KG1 (cell line): ENCODE results near the gene ELAVL2.

Experiments used
- DNase-seq: peaks from one replicate; lab custom pipeline; 2025; lab: John Stamatoyannopoulos, UW

Gene ELAVL2

DNA sequence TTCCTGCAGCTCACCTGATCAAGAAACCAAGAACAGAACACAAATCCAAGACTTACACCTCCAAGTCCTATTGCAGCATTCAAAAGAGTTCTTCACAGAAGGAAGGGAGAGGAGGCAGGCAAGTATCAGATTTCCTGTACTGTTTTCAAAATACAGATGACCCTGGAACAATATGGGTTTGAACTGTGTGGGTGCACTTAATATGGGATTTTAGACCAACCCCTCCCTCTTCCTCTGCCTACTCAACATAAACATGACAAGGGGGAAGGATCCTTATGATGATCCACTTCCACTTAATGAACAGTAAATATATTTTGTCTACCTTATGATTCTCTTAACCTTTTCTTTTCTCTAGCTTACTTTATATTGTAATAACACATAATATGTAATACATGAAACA, 104.6 kb downstream of the ELAVL2 start:
- no peak for DNase-seq

DNA sequence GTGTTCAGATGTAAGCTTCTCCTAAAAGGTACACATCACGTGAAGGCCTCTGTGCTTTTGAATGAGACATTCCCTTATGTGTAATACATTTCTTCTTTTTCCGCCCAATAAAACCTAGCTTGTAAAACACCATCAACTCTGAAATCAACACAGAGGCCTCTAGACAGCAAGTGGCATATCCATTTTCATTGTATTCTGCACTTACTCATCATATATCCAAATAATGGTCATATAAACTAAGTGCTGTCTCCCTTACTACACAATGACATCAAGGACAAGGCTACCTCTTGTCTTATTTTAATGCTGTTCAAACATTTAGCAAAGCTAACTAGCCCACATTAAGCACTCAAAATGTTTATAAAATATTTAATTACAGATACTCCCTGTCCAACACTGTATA, 108.5 kb downstream of the ELAVL2 start:
- no peak for DNase-seq

DNA sequence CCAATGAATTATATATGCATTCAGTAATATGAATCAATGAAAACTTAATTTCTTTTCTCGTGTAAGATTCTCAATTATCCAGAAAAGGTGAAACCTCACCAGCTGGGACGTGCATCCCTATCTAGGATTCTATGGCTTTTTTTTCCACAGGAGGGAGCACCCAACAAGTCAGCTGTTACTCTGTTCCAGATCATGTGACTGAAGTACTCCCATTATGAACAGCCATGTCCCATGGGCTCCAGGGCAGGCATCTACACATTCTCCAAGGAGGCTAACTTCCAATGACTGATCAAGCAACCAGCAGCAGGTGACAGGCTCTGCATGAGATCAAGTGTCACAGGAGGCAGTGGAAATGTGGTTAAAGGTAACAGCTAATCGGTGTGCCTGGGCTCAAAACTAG, 118.8 kb downstream of the ELAVL2 start:
- no peak for DNase-seq

DNA sequence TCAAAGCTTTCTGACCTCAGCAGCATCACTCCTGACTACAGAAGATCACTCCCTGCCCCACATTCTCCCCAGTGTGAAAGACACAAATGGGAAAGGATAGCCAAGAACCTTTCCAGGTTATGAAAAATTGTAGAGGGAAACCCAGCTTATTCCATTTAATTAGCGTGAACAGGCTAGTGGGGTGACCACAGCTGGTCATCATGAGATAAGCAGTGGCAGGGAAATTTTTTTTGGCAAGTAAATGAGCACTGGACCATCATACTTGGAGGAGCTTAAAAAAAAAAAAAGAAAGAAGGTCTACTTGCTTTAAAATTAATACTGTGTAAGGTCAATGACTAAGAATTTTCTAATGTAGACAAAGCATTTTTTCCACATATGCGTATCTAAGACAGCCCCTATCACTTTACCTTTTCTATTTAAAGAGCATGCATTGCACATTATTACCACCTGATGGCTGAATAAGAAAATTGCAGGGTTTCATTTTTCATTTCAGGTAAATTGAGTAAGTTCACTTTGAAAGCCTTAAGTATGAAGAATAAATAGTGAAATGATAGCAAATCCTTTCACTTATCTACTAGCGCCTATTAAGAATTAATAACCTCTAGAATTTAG, 123.6 kb downstream of the ELAVL2 start:
- DNase-seq = no peak

DNA sequence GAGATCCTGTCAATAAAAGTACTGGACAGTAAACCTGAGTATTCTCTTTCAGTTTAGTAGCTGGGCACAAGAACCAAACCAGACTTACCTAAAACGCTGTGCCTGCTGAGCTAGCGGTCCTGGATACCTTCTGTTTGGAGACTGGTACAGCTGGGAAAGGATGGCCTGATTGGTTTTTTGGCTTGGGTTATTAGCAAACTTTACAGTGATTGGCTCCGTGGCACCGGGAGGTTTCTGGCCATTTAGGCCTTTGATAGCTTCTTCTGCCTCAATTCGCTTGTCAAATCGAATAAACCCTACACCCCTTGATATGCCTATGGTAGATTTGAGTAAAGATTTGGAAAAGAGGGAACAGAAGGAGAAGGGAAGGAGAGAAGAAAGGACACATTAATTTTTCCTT, 124.7 kb downstream of the ELAVL2 start:
- DNase-seq = no peak

DNA sequence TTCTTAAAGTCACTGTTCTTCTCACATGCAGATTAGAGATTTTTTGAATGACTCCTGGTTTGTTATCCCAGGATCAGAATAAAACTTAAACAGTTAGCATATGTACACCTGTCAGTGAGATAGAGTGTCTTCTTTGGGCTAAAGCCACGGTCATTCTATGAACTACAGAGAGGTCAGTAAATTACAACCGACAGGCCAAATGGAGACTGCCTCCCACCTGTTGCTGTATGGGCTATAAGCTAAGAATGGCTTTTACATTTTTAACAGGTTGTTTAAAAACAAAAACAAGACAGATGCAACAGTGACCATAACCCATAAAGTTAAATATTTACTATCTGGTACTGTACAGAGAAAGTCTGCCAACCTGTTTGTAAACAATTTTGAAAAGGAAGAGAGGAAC, 125.7 kb downstream of the ELAVL2 start:
- DNase-seq = no peak

DNA sequence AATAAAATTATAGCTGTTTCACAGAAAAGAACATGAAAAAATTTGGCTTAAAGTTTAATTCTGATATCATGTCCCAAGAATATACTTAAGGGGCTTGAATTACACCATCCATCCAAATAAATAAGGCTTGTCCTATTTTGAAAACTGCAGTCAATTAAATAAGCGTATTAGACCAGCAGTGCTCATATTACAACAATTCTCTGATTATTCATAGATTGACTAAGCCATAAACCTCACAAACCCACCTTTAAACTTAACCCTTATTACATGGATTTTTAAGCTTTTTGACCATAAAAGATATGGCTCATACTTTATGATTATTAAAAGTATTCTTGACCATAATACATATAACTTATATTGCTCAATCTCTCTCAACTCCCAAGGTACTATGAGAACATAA, 127.9 kb downstream of the ELAVL2 start:
- DNase-seq = no peak

DNA sequence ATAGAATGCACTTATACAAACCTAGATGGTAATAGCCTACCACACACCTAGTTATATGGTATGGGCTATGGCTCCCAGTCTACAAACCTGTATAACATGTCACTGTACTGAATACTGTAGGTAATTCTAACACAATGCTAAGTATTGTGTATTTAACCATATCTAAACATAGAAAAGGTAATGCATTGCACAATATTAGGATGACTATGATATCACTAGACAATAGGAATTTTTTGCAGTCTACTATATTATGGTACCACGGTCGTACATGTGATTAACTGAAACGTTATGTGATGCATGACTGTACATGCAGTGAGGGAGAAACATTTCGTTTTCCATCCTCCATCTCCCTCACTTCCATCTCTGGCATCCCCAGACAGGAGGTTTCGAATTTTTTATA, 130.5 kb downstream of the ELAVL2 start:
- DNase-seq = no peak

DNA sequence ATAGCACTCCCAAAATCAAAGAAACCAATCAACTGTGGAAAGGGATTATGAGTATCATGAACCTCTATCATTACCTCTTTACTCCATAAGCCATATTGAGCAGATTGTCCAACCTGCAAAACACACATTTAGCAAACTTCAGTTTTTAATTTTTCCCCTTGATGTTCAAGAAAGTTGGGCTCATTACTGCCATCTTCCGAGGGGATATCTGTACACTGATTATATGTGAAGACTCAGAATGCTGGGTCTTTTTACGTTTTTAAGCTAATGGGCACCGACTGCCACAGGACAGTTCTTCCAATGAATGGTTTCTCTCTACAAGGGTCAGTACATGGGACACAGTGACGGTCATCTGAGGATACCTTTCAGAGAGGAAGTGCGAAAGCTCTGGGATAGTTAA, 132.7 kb downstream of the ELAVL2 start:
- no peak for DNase-seq

DNA sequence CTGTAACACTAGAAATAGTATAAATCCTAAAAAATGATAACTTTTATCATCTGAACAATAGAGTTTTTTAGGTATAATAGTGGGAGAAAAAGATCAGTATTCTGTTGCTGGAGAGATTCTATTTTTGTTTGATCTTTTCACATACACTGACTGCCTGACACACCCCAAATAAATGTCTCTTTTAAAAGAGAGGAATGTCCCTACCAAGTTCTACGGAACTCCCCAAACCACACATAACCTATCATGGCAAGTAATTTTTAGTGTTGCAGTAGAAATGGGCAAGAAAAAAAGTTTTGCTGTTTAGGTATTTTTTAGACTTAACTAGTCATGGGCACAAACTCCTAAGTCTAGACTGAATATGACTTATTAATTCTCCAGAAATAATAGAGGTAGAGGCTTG, 139.1 kb downstream of the ELAVL2 start:
- no peak for DNase-seq

DNA sequence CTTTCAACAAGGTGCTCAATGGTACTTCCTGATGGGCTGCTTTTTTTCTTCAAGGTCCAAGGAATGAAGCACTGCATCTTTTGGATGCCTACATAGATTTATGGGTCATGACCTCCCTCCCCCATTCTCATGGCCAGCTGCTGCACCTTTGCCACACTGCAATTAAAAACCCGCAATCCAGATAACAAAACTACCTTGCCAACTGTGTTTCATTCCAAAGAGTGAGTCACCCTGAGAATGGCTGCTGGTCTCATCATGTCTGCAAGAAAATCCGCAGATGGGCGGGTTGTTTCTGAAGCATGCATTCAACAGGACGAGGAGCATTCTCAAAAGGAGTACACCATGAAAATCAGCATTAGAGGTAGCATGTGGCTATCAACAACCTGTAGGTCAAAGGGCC, 139.8 kb downstream of the ELAVL2 start:
- DNase-seq = no peak

DNA sequence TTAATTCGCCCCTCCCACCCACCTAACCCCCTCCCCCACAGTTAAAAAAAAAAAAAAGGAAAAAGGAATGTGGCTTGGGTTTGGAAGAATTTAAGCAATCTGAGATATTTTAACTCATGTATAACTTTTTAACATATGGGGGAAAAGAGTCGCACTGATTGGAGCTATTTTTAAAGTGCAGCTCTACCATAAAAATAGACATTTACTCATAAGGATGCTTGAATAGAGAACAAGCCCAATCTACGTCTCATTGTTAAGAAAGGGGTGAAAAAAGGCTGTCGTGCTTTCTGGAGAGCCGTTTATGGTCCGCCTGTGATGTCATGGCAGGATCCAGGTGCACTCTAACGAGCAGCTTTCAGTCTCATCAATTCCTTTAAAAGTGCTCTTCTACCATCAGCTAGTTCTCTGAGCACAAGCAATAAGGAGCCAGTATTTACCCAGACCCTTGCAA, 142.4 kb downstream of the ELAVL2 start:
- DNase-seq = no peak

DNA sequence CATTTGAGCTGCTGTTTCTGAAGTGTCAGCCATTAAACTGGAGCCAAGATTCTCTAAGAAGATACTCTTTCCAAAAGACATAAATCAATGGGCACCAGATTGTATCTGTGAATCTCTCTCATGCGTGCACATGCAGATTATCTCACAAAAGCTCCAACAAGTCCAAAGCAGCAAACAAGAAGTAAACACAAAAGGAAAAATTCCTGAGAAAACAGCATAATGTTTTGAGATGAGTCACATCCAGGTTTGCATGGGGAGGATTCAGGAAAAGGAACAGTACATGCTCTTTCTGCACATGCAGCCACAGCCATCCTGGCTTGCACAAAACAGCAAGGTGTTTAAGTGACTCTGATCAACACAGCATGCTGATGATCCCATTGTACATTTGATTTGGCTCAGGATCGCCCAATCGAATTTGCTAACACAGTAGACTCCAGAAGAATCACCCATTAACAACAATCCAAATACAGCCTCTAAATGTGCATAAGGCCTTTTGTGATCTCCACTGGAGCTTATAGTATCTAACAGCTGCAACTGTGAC, 143.1 kb downstream of the ELAVL2 start:
- DNase-seq = no peak

DNA sequence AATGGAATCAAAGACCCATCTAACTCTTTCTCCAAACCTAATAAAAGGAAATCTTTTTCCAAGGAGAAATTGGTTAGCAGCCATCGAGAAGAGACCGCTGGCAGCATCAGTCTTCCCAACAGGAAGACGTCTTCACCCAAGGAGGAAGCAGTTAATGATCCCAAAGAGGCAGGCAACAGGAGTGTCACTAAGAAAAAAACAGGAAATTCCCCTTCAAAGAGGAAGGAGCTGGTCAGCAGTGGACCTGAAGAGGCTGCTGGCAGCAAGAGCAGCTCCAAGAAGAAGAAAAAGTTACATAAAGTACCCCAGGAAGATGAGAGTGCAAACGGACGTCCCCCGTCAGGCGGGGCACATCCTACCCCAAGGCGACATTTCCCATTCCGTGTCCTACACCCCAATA, 143.7 kb downstream of the ELAVL2 start:
- no peak for DNase-seq

DNA sequence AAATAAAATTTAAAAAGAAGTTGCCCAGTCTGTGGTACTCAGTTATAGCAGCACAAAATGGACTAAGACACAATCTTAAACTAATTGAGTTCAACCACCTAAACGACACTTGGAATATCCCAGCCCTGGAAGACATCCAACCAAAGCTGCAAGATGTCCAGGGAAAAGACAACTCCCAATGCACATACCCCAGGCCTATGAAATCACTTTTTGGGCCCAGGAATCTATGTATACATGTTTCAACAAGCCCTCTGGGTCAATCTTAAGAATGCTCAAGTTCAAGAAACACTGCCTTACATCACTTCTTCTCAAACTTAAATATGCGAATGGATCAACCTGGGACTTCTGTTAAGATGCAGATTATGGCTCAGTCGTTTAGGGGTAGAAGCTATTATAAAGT, 148.6 kb downstream of the ELAVL2 start:
- no peak for DNase-seq

DNA sequence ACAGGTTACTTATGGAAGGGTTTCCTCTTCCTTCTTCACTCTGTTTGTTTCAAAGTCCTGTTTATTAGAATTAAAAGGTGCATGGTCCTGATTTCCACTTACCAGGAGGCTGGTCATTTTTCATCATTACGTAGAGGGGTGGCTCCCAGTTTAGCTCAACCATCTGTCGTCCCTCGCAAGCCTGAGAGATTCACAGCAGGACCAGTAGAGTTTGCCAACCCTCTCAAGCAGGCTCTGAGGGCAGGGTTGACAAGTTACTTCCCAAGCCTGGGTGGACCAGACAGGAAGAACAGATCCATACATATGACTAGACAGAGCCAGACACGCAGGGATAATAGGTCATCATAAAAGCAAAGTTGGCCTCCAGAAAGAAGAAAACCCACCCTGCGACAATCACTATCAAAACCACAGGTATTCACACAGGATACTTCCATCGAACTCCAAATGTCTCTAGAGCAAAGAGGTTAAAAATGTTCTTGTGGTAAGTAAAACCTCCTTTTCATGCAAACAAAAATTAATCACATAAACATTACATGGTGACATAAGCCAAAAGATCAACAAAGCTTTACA, 151.9 kb downstream of the ELAVL2 start:
- no peak for DNase-seq

DNA sequence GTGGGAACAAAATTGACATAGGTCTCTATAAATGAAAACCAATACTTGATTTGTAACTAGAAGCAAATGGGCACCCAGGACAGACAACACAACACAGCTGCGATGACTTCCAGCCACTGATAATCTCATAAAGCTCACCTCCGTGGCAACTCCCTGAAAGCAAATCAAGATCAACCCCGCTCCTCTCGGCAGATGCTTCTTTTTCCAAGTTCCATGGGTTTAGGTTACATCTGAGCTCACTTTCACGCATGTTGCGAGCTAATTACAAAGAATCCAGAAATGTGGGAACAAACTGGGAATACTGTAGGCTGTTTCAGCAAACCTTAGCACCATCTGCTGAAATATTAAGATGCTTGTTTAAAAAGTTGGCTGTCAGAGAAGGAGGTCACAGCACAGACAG, 153.9 kb downstream of the ELAVL2 start:
- DNase-seq = no peak

DNA sequence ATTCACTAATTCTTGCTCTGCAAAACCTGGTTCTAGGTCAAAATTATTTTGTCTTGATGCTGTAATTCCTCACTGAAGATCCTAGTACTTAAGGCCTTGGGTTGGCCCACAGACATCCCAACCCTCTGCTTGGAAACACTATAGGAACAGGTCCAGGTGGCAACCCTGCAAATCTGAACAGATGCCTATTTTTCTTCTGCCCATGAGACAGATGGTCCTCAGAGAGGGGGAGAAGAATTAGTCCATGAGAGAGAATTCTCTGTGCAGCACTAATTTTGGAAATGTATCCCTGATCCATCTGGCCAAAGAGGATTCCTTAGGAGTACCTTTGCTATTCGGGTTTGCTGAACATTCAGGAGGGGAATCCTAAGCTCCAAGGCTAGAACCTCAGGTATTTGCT, 156.3 kb downstream of the ELAVL2 start:
- DNase-seq = no peak

DNA sequence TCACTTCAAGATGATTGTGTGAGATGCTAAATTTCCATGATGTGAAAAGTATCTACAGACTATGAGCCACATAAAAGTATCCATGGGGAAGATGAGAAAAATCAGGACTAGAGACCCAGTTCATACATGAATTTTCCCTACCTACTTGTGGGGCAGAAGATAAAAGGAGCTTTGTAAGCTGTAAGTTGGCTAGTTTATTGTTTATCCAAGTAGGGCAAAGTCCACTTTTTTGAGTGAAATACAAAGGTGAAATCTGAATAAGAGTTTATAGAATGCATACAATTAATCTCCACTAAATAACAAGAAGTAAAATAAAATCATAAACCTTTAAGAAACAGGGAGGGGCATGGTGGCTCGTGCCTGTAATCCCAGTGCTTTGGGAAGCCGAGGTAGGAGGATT, 160.4 kb downstream of the ELAVL2 start:
- DNase-seq = no peak

DNA sequence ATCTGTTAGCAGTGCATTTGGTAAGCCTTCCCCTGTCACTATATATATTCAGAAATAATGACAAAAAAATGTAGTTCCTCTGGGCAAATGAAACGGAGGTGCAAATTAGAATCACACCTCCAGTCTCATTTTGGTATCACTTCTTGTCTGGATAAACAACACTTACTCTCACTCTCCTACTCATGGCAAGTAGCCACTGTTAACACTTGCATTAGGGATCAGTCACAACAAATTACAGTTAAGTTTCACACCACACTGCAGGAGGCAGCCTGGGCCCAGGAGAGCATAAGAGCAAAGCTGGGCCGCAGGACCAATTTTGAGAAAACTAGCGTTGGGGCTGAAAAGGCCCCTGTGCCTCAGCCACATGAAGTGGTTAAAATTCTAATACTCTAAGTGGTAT, 161.0 kb downstream of the ELAVL2 start:
- no peak for DNase-seq

DNA sequence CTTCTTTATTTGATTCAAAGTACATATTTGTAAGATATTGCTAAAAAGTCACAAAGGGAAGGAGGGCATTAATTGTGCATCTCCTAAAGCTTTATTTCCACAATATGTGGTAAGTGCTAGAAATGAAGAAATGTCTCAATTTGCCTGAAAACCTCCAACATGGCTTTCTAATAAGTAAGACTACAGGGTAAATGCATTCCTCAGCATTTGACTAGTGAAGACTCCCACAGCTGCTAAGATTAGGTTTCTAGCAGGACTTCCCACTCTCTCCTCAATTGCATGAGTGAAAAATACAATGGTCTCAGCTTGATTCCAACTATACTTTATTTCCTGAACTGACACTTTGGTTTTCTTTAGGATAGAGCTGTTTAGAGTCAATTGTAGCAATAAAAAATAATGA, 162.1 kb downstream of the ELAVL2 start:
- DNase-seq = no peak

DNA sequence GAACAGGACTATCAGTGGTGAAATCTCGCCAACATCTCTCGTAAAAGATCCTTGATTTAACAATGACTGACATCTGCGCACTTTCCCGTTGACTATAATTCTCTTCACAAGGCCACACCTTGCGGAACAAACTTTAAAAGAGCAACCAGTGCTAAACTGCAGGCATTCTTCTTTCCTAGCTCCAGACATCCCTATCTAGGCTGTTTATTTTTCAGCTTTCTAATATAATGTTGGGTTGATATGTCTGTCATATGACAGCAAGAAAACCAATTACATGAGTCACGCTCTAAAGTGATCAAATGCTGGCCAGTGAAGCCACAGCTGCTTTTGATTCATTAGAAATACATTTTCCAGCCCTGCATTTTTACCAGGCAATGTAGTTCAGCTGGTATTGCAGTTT, 162.5 kb downstream of the ELAVL2 start:
- no peak for DNase-seq

DNA sequence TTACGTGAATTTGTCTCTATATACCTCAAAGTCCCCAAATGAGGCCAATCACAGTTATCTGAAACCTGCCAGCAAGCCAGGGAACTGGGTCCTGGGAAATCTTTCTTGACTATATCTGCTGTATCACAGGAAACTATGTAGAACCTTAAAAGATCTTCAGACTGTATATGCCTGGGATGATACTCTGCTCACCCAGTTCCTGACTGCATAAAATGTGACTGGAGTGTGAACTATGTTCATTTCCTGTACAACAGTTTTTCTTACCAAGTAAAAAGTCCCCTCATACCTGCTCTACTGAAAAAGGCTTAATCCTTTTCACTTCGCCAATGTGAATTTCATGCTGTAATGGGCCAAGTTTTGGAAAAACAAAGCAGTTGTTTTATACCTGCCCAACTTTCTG, 162.9 kb downstream of the ELAVL2 start:
- DNase-seq = no peak

DNA sequence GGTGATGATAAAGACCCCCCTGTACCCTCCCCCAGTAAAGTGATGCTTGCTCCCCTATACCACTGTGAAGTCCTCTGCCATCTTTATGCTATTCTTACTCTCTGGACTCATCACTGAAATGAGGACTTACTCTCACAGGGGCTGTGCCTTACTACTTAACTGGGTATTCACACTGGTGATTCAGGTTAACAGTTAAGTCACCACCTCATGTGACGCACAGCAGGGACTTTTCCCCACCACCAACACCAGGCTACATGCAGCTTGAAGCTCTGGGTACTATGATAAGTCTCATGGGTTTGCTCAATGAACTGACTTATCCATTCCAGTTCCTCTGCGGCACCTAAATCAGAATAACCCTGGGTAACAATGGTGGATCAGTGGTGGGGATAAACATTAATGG, 163.7 kb downstream of the ELAVL2 start:
- no peak for DNase-seq
